Fibroblast of lung (primary cell): ENCODE results near the gene CCL17.

ENCODE experiments used
- EZH2 ChIP-seq: IDR thresholded peaks from 2 replicates; pipeline ENCODE4 v1.5.1; 2012; ENCODE audit warnings: low read length, control low read depth, mild to moderate bottlenecking; ENCODE audit errors: missing control alignments
- TF ChIP-seq, protein P1 (sequence below), 2 donors: IDR thresholded peaks in 1 of 2; conservative IDR thresholded peaks in 1 of 2; 1 replicate in 1 of 2; 2 replicates in 1 of 2; pipeline ENCODE4 v1.5.1; 2011 to 2012; ENCODE audit warnings: low read length in 2 of 2, control low read depth in 1 of 2, inconsistent platforms in 1 of 2, low read depth in 1 of 2, mild to moderate bottlenecking in 1 of 2

DNA sequence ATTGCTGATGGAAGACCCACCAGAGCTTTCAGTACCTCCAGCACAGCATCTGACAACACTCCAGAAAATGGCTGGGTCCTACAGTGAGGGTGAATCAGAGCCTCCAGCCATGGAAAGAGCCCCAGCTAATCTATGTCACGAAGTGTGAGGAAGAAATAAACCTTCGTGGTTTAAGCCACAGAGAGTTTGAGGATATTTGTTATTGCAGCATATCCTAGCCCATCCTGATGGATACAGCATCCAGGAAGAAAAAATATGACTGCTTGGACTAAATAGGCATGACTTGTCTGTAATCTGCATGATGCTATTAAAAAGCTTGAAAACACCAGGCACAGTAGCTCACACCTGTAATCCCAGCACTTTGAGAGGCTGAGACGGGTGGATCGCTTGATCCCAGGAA, 13.3 kb upstream of the CCL17 start:
- TF ChIP-seq, protein P1, sequence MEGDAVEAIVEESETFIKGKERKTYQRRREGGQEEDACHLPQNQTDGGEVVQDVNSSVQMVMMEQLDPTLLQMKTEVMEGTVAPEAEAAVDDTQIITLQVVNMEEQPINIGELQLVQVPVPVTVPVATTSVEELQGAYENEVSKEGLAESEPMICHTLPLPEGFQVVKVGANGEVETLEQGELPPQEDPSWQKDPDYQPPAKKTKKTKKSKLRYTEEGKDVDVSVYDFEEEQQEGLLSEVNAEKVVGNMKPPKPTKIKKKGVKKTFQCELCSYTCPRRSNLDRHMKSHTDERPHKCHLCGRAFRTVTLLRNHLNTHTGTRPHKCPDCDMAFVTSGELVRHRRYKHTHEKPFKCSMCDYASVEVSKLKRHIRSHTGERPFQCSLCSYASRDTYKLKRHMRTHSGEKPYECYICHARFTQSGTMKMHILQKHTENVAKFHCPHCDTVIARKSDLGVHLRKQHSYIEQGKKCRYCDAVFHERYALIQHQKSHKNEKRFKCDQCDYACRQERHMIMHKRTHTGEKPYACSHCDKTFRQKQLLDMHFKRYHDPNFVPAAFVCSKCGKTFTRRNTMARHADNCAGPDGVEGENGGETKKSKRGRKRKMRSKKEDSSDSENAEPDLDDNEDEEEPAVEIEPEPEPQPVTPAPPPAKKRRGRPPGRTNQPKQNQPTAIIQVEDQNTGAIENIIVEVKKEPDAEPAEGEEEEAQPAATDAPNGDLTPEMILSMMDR (conservative IDR thresholded peaks at IDR 0.05 in 1 of 2, IDR thresholded peaks at IDR 0.05 in 1 of 2; ENCODE audit: low read depth in 1 of 2, low read length in 2 of 2), result no peak
- TF ChIP-seq EZH2, result no peak
